Measurements from ENCODE around the gene SNN. TPM values are rescaled to one million over a fixed set of nuclear protein-coding genes. Genes with fewer than 3 reads are reported as not detected.

SNN gene
- total and polyA plus RNA-seq, 2 of the 4 experiments (the other 2 are of a cell fraction), result 10.0 to 13.0 TPM

GRCh38 chr16:11689031-11689840 is 21.0 kb downstream of the SNN start:
- Histone ChIP-seq H3K56ac (ENCODE audit: extremely low read depth, insufficient read depth, low read length) (no peak overlapping the region), H3K9me1 (ENCODE audit: insufficient read depth, low read length) (peaks cover 6% of the 10 kb centered on the region), H3K9me3 (ENCODE audit: control insufficient read depth, insufficient read depth, low read length) (no peaks in the 10 kb centered on the region), H3K79me1 (ENCODE audit: low read depth in 1 of 2, low read length in 2 of 2) (peaks cover 20 to 61% of the 10 kb centered on the region in 2 experiments), H4K8ac (ENCODE audit: low read depth in 2 of 2, low read length in 2 of 2) (no peak overlapping the region), H4K5ac (ENCODE audit: low read depth, low read length) (no peak overlapping the region), H3K27me3 (ENCODE audit: control insufficient read depth, insufficient read depth, low read length) (no peaks in the 10 kb centered on the region), H2BK5ac (ENCODE audit: low read depth, low read length, poor library complexity, severe bottlenecking) (no peak overlapping the region), H2AK9ac (replicated peaks; ENCODE audit: low read depth, low read length, poor library complexity) (no peak overlapping the region), H2AFZ (replicated peaks; ENCODE audit: low read length, poor library complexity) (no peak overlapping the region), H3K4me3 (ENCODE audit: insufficient read depth, low read depth, low read length) (no peak overlapping the region), H3K36me3 (ENCODE audit: control insufficient read depth, insufficient read depth, low read length) (peaks cover 29% of the 10 kb centered on the region), H3K9ac (ENCODE audit: low read depth, low read length) (no peak overlapping the region), H4K20me1 (ENCODE audit: insufficient read depth, low read length) (peaks cover 22% of the 10 kb centered on the region), H2BK20ac (ENCODE audit: low read depth, low read length) (no peak overlapping the region), H2BK15ac (ENCODE audit: low read depth, low read length) (no peak overlapping the region), H4K91ac (ENCODE audit: insufficient read depth, low read depth, low read length) (no peak overlapping the region), H3K27ac (ENCODE audit: insufficient read depth, low read length) (no peak overlapping the region), H2AK5ac (ENCODE audit: low read depth, low read length) (no peak overlapping the region), H3K18ac (ENCODE audit: low read depth, low read length) (no peak overlapping the region), H3K4me2 (ENCODE audit: low read depth, low read length) (no peak overlapping the region), H3K14ac (replicated peaks; ENCODE audit: low read depth, low read length) (no peak overlapping the region), H2BK120ac (ENCODE audit: low read depth, low read length) (no peak overlapping the region), H3K23ac (ENCODE audit: low read depth, low read length) (no peak overlapping the region), H3K4me1 (ENCODE audit: control insufficient read depth, insufficient read depth, low read length) (peaks cover 11% of the 10 kb centered on the region), H3K4ac (ENCODE audit: low read depth, low read length) (no peak overlapping the region)
- dilution Hi-C loops (cut with HindIII; ENCODE audit: low sequenced_read_pairs, unreplicated experiment), result no loop called here
- no peak for TF ChIP-seq MAZ (IDR thresholded peaks at IDR 0.05; ENCODE audit: borderline replicate concordance, low read depth, low read length)
- TF ChIP-seq RCOR1 (IDR thresholded peaks at IDR 0.05; ENCODE audit: insufficient replicate concordance, low read length), result no peak
- no peak for TF ChIP-seq CHD1 (IDR thresholded peaks at IDR 0.05; ENCODE audit: low read depth, low read length)
- TF ChIP-seq ELK1 (IDR thresholded peaks at IDR 0.05; ENCODE audit: borderline replicate concordance, low read depth, low read length), result no peak
- TF ChIP-seq NFE2L2 (IDR thresholded peaks at IDR 0.05; ENCODE audit: low read depth, low read length), result no peak
- no peak for TF ChIP-seq BHLHE40 (IDR thresholded peaks at IDR 0.05; ENCODE audit: low read depth, low read length)
- no peak for TF ChIP-seq MXI1 (IDR thresholded peaks at IDR 0.05; ENCODE audit: borderline replicate concordance, low read depth, low read length)
- no peak for TF ChIP-seq FOS (IDR thresholded peaks at IDR 0.05; ENCODE audit: low read depth, low read length)
- no peak for TF ChIP-seq CTCF (conservative IDR thresholded peaks at IDR 0.05; ENCODE audit: low read depth, low read length)
- no peak for TF ChIP-seq CEBPB (IDR thresholded peaks at IDR 0.05; ENCODE audit: low read depth, low read length)
- no peak for TF ChIP-seq USF2 (IDR thresholded peaks at IDR 0.05; ENCODE audit: low read depth, low read length)
- ChIA-PET POLR2A (ENCODE audit: unreplicated experiment) (interaction anchor here (0.6 kb wide), 2 partner anchors 8 to 54 kb away, joined by 3 to 4 read pairs; partner anchors contain the start of gene TXNDC11), CTCF (no interaction called here)
- in situ Hi-C loops (cut with MboI; ENCODE audit: low sequenced_read_pairs), result no loop called here
- DNase-seq, result no peak
- BruUV-seq (replicated peaks), result no TSS peak
- intact Hi-C loops (cut with micrococcal nuclease), result no loop called here
- ATAC-seq (ENCODE audit: low read depth), result no peak
- no CpG with 5 or more reads among the region's 3 CpGs for WGBS, 2 experiments (ENCODE audit: extremely low coverage in 2 of 2, insufficient read length in 1 of 2)
